Uterus (tissue), 4 donors: ENCODE results near the gene RNF13. TPM values are rescaled to one million over a fixed set of nuclear protein-coding genes. Genes with fewer than 3 reads are reported as not detected.
"Not testable (repeated sequence)": the region's sequence is repeated elsewhere in the genome, so short reads cannot be mapped to it uniquely, and the experiment has no call there.

Source experiments
- DNase-seq, 2 donors: peaks; one replicate each; pipeline ENCODE4 v3.0.0-alpha.2; 2019 to 2020
- H3K27ac ChIP-seq, 2 donors: fragments of 200-600 bp; sonication (generic); 1 replicate in 1 of 2; 2 replicates in 1 of 2; pipeline ENCODE4 v1.5.1; 2016 to 2018
- H3K27me3 ChIP-seq, 2 donors: fragments of 200-600 bp; sonication (generic); one replicate each; pipeline ENCODE4 v1.5.1; 2018 to 2019; ENCODE audit warnings: control low read depth in 1 of 2
- H3K36me3 ChIP-seq, 2 donors: fragments of 200-600 bp; sonication (generic); one replicate each; pipeline ENCODE4 v1.5.1; 2019; ENCODE audit warnings: control low read depth in 1 of 2
- H3K4me1 ChIP-seq, 2 donors: fragments of 200-600 bp; sonication (generic); one replicate each; pipeline ENCODE4 v1.5.1; 2018 to 2019; ENCODE audit warnings: control low read depth in 1 of 2
- H3K4me3 ChIP-seq, 2 donors: fragments of 200-600 bp; sonication (generic); 1 replicate in 1 of 2; 2 replicates in 1 of 2; pipeline ENCODE4 v1.5.1; 2018 to 2019; ENCODE audit warnings: mild to moderate bottlenecking in 1 of 2
- H3K9me3 ChIP-seq, 2 donors: fragments of 200-600 bp; sonication (generic); one replicate each; pipeline ENCODE4 v1.5.1; 2019; ENCODE audit warnings: control low read depth in 1 of 2
- CTCF ChIP-seq, 4 experiments: fragments of 200-600 bp in 2 of 4; fragments of 450-650 bp in 2 of 4; sonication (generic) in 2 of 4; IDR thresholded peaks; one replicate each; pipeline ENCODE4 v1.5.1; 2016 to 2019; ENCODE audit warnings: antibody characterized with exemption in 4 of 4, mild to moderate bottlenecking in 2 of 4, moderate library complexity in 1 of 4
- POLR2A ChIP-seq, 2 donors: fragments of 450-650 bp; IDR thresholded peaks; one replicate each; pipeline ENCODE4 v1.6.1; 2016; ENCODE audit warnings: antibody characterized with exemption in 2 of 2, mild to moderate bottlenecking in 1 of 2, moderate library complexity in 1 of 2
- intact Hi-C: fragments of 100-400 bp; cut with DNase I; formaldehyde crosslinking; loops from one replicate; pipeline ENCODE4 v1.15.1; 2023; ENCODE audit warnings: low total_unique reads
- total RNA-seq, 4 donors: library from RNA; depleted of rRNA in 3 of 4; stranded (reverse); fragments of >200 nt in 3 of 4; gene quantifications; one replicate each; pipeline versions ENCODE4 v1.1.0 to v1.2.4, GENCODE V29; 2014 to 2023
- donor health status: DM: yes; HTN: yes; CAD: no.

The RNF13 gene
- total RNA-seq, 4 donors from 2014 or later, result 108 to 131 (median 113) TPM

GRCh38 chr3:149881879-149882278, 68.9 kb downstream of the RNF13 start:
- no peak overlapping the region for H3K27ac ChIP-seq
- TF ChIP-seq POLR2A (IDR thresholded peaks at IDR 0.05) (no peak), CTCF (IDR thresholded peaks at IDR 0.05) (no peak)
- no peak for DNase-seq
- H3K4me3 ChIP-seq, result no peak overlapping the region
- no peaks in the 10 kb centered on the region for H3K27me3 ChIP-seq
- H3K9me3 ChIP-seq, result no peaks in the 10 kb centered on the region
- intact Hi-C loops, result no loop called here
- H3K4me1 ChIP-seq, result no peaks in the 10 kb centered on the region
- no peaks in the 10 kb centered on the region for H3K36me3 ChIP-seq

- Histone ChIP-seq H3K9me3 (no peaks in the 10 kb centered on the region), H3K4me3 (no peak overlapping the region), H3K36me3 (no peaks in the 10 kb centered on the region), H3K27me3 (no peaks in the 10 kb centered on the region), H3K4me1 (no peaks in the 10 kb centered on the region), H3K27ac (no peak overlapping the region)
- TF ChIP-seq POLR2A (IDR thresholded peaks at IDR 0.05) (no peak), CTCF (IDR thresholded peaks at IDR 0.05) (no peak)
- intact Hi-C loops, result no loop called here
- no peak for DNase-seq
Measured at GRCh38 chr3:149883134-149883533, 70.1 kb downstream of the RNF13 start.

GRCh38 chr3:149883860-149884259, 70.8 kb downstream of the RNF13 start:
- not testable (repeated sequence) for DNase-seq

GRCh38 chr3:149884848-149885247, 71.8 kb downstream of the RNF13 start:
- intact Hi-C loops, result not testable (repeated sequence)

More at GRCh38 chr3:149883860-149884259, 70.8 kb downstream of the RNF13 start:
- H3K4me3 ChIP-seq, H3K27me3 ChIP-seq, intact Hi-C loops, H3K27ac ChIP-seq, H3K9me3 ChIP-seq, H3K4me1 ChIP-seq, H3K36me3 ChIP-seq: not testable (repeated sequence)

GRCh38 chr3:149886957-149887356, 73.9 kb downstream of the RNF13 start:
- TF ChIP-seq POLR2A (IDR thresholded peaks at IDR 0.05), result no peak
- no peak for TF ChIP-seq CTCF (IDR thresholded peaks at IDR 0.05)
- H3K27ac ChIP-seq, result no peak overlapping the region
- H3K4me1 ChIP-seq, result no peaks in the 10 kb centered on the region
- DNase-seq, result no peak
- H3K4me3 ChIP-seq, result no peak overlapping the region
- no peaks in the 10 kb centered on the region for H3K36me3 ChIP-seq
- H3K9me3 ChIP-seq, result no peaks in the 10 kb centered on the region
- intact Hi-C loops, result no loop called here
- no peaks in the 10 kb centered on the region for H3K27me3 ChIP-seq

More at GRCh38 chr3:149884848-149885247, 71.8 kb downstream of the RNF13 start:
- not testable (repeated sequence) for DNase-seq, H3K4me1 ChIP-seq, H3K27me3 ChIP-seq, H3K9me3 ChIP-seq, H3K27ac ChIP-seq, H3K4me3 ChIP-seq, H3K36me3 ChIP-seq

- no peak overlapping the region for H3K4me3 ChIP-seq
- no peaks in the 10 kb centered on the region for H3K36me3 ChIP-seq
- no peaks in the 10 kb centered on the region for H3K4me1 ChIP-seq
- H3K9me3 ChIP-seq, result no peaks in the 10 kb centered on the region
- H3K27ac ChIP-seq, result no peak overlapping the region
- H3K27me3 ChIP-seq, result no peaks in the 10 kb centered on the region
- no peak for TF ChIP-seq CTCF (IDR thresholded peaks at IDR 0.05)
- no peak for TF ChIP-seq POLR2A (IDR thresholded peaks at IDR 0.05)
- DNase-seq, result no peak
- intact Hi-C loops, result no loop called here
Measured at GRCh38 chr3:149891621-149892020, 78.6 kb downstream of the RNF13 start.
